ENCODE data around the gene SMAD9. TPM values are rescaled to one million over a fixed set of nuclear protein-coding genes. Genes with fewer than 3 reads are reported as not detected.
A peak's percentile ranks its signal among the peaks of the same experiment; 100 is the strongest.

The SMAD9 gene
- total RNA-seq, 1 donor from 2014 or later = 0.79 TPM

GRCh38 chr13:36848199-36848982 lies 71.6 kb downstream of the SMAD9 start:
- H3K27me3 ChIP-seq (ENCODE audit: control insufficient read depth, insufficient read depth, low read length) = no peaks in the 10 kb centered on the region
- H3K36me3 ChIP-seq (ENCODE audit: control insufficient read depth, insufficient read depth, low read length) = no peaks in the 10 kb centered on the region
- no peak overlapping the region for H3K4me3 ChIP-seq (ENCODE audit: low read depth, low read length)
- FAIRE-seq = no peak
- TF ChIP-seq CTCF (IDR thresholded peaks at IDR 0.05; ENCODE audit: insufficient read depth, low read length, severe bottlenecking) = peak; percentile 31
- DNase-seq (ENCODE audit: low read depth) = no peak

GRCh38 chr13:36847606-36848005 lies 72.4 kb downstream of the SMAD9 start:
- DNase-seq (ENCODE audit: low read depth) (no peak), FAIRE-seq (no peak)
- no peaks in the 10 kb centered on the region for H3K36me3 ChIP-seq (ENCODE audit: control insufficient read depth, insufficient read depth, low read length)
- H3K27me3 ChIP-seq (ENCODE audit: control insufficient read depth, insufficient read depth, low read length) = no peaks in the 10 kb centered on the region
- H3K4me3 ChIP-seq (ENCODE audit: low read depth, low read length) = no peak overlapping the region
- no peak for TF ChIP-seq CTCF (IDR thresholded peaks at IDR 0.05; ENCODE audit: insufficient read depth, low read length, severe bottlenecking)

GRCh38 chr13:36841391-36841790 lies 78.6 kb downstream of the SMAD9 start:
- no peak for FAIRE-seq
- Histone ChIP-seq H3K27me3 (ENCODE audit: control insufficient read depth, insufficient read depth, low read length) (no peaks in the 10 kb centered on the region), H3K36me3 (ENCODE audit: control insufficient read depth, insufficient read depth, low read length) (no peaks in the 10 kb centered on the region), H3K4me3 (ENCODE audit: low read depth, low read length) (no peak overlapping the region)
- TF ChIP-seq CTCF (IDR thresholded peaks at IDR 0.05; ENCODE audit: insufficient read depth, low read length, severe bottlenecking) = peak; percentile 7
- peak; percentile 28 for DNase-seq (ENCODE audit: low read depth)

GRCh38 chr13:36840718-36841250 lies 79.3 kb downstream of the SMAD9 start:
- FAIRE-seq (no peak), DNase-seq (ENCODE audit: low read depth) (no peak)
- H3K27me3 ChIP-seq (ENCODE audit: control insufficient read depth, insufficient read depth, low read length) = no peaks in the 10 kb centered on the region
- no peak overlapping the region for H3K4me3 ChIP-seq (ENCODE audit: low read depth, low read length)
- no peaks in the 10 kb centered on the region for H3K36me3 ChIP-seq (ENCODE audit: control insufficient read depth, insufficient read depth, low read length)
- TF ChIP-seq CTCF (IDR thresholded peaks at IDR 0.05; ENCODE audit: insufficient read depth, low read length, severe bottlenecking) = no peak

GRCh38 chr13:36839981-36840380 lies 80.1 kb downstream of the SMAD9 start:
- no peak for DNase-seq (ENCODE audit: low read depth)
- H3K4me3 ChIP-seq (ENCODE audit: low read depth, low read length) = no peak overlapping the region
- peak; percentile 85 for FAIRE-seq
- no peaks in the 10 kb centered on the region for H3K36me3 ChIP-seq (ENCODE audit: control insufficient read depth, insufficient read depth, low read length)
- H3K27me3 ChIP-seq (ENCODE audit: control insufficient read depth, insufficient read depth, low read length) = no peaks in the 10 kb centered on the region
- no peak for TF ChIP-seq CTCF (IDR thresholded peaks at IDR 0.05; ENCODE audit: insufficient read depth, low read length, severe bottlenecking)

Measured in bronchial epithelial cell (primary cell).